Activated CD8-positive, alpha-beta T cell treated with anti-CD3 and anti-CD28 coated beads for 36 hours (primary cell): Measurements from ENCODE around the gene CCDC142. TPM values are rescaled to one million over a fixed set of nuclear protein-coding genes. Genes with fewer than 3 reads are reported as not detected.

Experiments used
- ATAC-seq: fragments of 200-7000 bp; cut with Tn5 transposase; one replicate; pipeline ENCODE4 v1.10.0; 2021; ENCODE audit warnings: mild to moderate bottlenecking, moderate library complexity
- CTCF ChIA-PET: fragments of 350-600 bp; sonication (Branson Sonifier 250); formaldehyde crosslinking; loops from one replicate; lab custom pipeline; 2021; ENCODE audit warnings: antibody characterized with exemption; lab: Charles Lee
- POLR2A ChIA-PET: fragments of 350-600 bp; sonication (Branson Sonifier 250); formaldehyde crosslinking; loops from one replicate; lab custom pipeline; 2021; ENCODE audit warnings: antibody characterized with exemption; lab: Charles Lee
- DNase-seq: peaks from one replicate; pipeline ENCODE4 v3.0.0-alpha.2; 2020
- H3K27ac Mint-ChIP-seq: one replicate; pipeline ENCODE4 v1.8.0; 2021; ENCODE audit warnings: mild to moderate bottlenecking, mixed read lengths
- H3K27me3 Mint-ChIP-seq: one replicate; pipeline ENCODE4 v1.8.0; 2021; ENCODE audit warnings: mixed read lengths
- H3K36me3 Mint-ChIP-seq: one replicate; pipeline ENCODE4 v1.8.0; 2021; ENCODE audit warnings: low read depth, mixed read lengths
- H3K4me1 Mint-ChIP-seq: one replicate; pipeline ENCODE4 v1.8.0; 2021; ENCODE audit warnings: low read depth, mixed read lengths
- H3K4me3 Mint-ChIP-seq: one replicate; pipeline ENCODE4 v1.8.0; 2021; ENCODE audit warnings: mild to moderate bottlenecking, moderate library complexity, mixed read lengths
- H3K9me3 Mint-ChIP-seq: one replicate; pipeline ENCODE4 v1.8.0; 2021; ENCODE audit warnings: mixed read lengths
- intact Hi-C: fragments of 100-400 bp; cut with micrococcal nuclease; formaldehyde crosslinking; loops from one replicate; pipeline ENCODE4 v1.10.0; 2022
- total RNA-seq, 2 experiments: library from RNA; stranded (reverse); gene quantifications; one replicate each; pipeline ENCODE4 v1.2.3, GENCODE V29; 2021
- TF ChIP-seq, protein P1 (sequence below): fragments of 200-600 bp; IDR thresholded peaks from one replicate; pipeline ENCODE4 v1.8.0; 2022; ENCODE audit warnings: antibody characterized with exemption, mild to moderate bottlenecking

The CCDC142 gene
- total RNA-seq, 2 experiments from 2014 or later, result 7.2 to 10.3 TPM

GRCh38 chr2:74428675-74429074 is 54.1 kb downstream of the CCDC142 start:
- Mint-ChIP-seq H3K27me3 (no peaks in the 10 kb centered on the region), H3K27ac (no peak overlapping the region), H3K9me3 (no peaks in the 10 kb centered on the region), H3K36me3 (peaks cover 7% of the 10 kb centered on the region), H3K4me3 (no peak overlapping the region), H3K4me1 (no peaks in the 10 kb centered on the region)
- DNase-seq (no peak), ATAC-seq (no peak)
- ChIA-PET CTCF (interaction anchor here (1.2 kb wide), 1 partner anchor 14 kb away, joined by 3 read pairs; no protein-coding TSS in a partner anchor), POLR2A (no interaction called here)
- intact Hi-C loops, result no loop called here
- TF ChIP-seq, protein P1, sequence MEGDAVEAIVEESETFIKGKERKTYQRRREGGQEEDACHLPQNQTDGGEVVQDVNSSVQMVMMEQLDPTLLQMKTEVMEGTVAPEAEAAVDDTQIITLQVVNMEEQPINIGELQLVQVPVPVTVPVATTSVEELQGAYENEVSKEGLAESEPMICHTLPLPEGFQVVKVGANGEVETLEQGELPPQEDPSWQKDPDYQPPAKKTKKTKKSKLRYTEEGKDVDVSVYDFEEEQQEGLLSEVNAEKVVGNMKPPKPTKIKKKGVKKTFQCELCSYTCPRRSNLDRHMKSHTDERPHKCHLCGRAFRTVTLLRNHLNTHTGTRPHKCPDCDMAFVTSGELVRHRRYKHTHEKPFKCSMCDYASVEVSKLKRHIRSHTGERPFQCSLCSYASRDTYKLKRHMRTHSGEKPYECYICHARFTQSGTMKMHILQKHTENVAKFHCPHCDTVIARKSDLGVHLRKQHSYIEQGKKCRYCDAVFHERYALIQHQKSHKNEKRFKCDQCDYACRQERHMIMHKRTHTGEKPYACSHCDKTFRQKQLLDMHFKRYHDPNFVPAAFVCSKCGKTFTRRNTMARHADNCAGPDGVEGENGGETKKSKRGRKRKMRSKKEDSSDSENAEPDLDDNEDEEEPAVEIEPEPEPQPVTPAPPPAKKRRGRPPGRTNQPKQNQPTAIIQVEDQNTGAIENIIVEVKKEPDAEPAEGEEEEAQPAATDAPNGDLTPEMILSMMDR, result no peak

DNA sequence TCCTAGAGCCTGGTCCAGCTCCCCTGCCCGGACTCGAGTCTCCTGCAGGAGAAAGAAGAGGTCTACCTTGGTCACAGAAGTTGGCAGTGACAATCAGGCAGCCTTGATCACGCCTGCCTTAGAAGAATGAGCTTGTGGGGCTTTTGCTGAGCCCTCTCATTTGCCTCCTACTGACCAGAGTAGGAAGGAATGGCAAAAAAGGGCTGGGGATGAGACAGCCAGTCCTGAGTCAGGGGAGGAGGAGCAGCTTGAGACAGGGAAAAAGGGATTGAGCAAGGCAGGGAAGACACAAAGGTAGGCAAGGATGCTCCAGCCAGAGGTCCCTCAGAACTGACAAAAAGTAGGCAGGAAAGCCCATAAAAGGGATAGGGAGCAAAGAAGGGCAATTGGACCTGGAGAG is 55.2 kb downstream of the CCDC142 start:
- Mint-ChIP-seq H3K27me3 (no peaks in the 10 kb centered on the region), H3K4me3 (no peak overlapping the region), H3K9me3 (no peaks in the 10 kb centered on the region), H3K27ac (no peak overlapping the region), H3K4me1 (peaks cover 8% of the 10 kb centered on the region), H3K36me3 (peaks cover 16% of the 10 kb centered on the region)
- CTCF ChIA-PET, result interaction anchor here (1.0 kb wide), 1 partner anchor 92 kb away, joined by 3 read pairs; no protein-coding TSS in a partner anchor
- intact Hi-C loops, result no loop called here
- POLR2A ChIA-PET, result interaction anchor here (1.1 kb wide), 1 partner anchor 13 kb away, joined by 3 read pairs; no protein-coding TSS in a partner anchor
- DNase-seq (no peak), ATAC-seq (no peak)
- TF ChIP-seq, protein P1, result no peak

GRCh38 chr2:74426181-74426758 is 56.5 kb downstream of the CCDC142 start:
- TF ChIP-seq, protein P1, result no peak
- Mint-ChIP-seq H3K27me3 (no peaks in the 10 kb centered on the region), H3K27ac (no peak overlapping the region), H3K4me1 (peaks cover 8% of the 10 kb centered on the region), H3K9me3 (no peaks in the 10 kb centered on the region), H3K4me3 (no peak overlapping the region), H3K36me3 (peaks cover 20% of the 10 kb centered on the region)
- intact Hi-C loops, result no loop called here
- POLR2A ChIA-PET, result interaction anchor here (1.1 kb wide), 1 partner anchor 14 kb away, joined by 3 read pairs; no protein-coding TSS in a partner anchor
- ATAC-seq (no peak), DNase-seq (no peak)
- CTCF ChIA-PET, result no interaction called here

GRCh38 chr2:74425523-74425922 is 57.3 kb downstream of the CCDC142 start:
- H3K27me3 Mint-ChIP-seq, result no peaks in the 10 kb centered on the region
- DNase-seq (no peak), ATAC-seq (no peak)
- no peaks in the 10 kb centered on the region for H3K9me3 Mint-ChIP-seq
- CTCF ChIA-PET, result no interaction called here
- peaks cover 20% of the 10 kb centered on the region for H3K36me3 Mint-ChIP-seq
- no peak overlapping the region for H3K27ac Mint-ChIP-seq
- TF ChIP-seq, protein P1, result no peak
- H3K4me3 Mint-ChIP-seq, result no peak overlapping the region
- H3K4me1 Mint-ChIP-seq, result peaks cover 11% of the 10 kb centered on the region
- intact Hi-C loops, result no loop called here
- POLR2A ChIA-PET, result no interaction called here

GRCh38 chr2:74424995-74425406 is 57.8 kb downstream of the CCDC142 start:
- ATAC-seq (no peak), DNase-seq (no peak)
- no peaks in the 10 kb centered on the region for H3K9me3 Mint-ChIP-seq
- peaks cover 15% of the 10 kb centered on the region for H3K4me1 Mint-ChIP-seq
- TF ChIP-seq, protein P1, result no peak
- CTCF ChIA-PET, result interaction anchor here (0.6 kb wide), 1 partner anchor 58 kb away, joined by 3 read pairs; the partner anchor contains the start of genes CCDC142 and TTC31
- peaks cover 20% of the 10 kb centered on the region for H3K36me3 Mint-ChIP-seq
- H3K27me3 Mint-ChIP-seq, result no peaks in the 10 kb centered on the region
- POLR2A ChIA-PET, result no interaction called here
- H3K27ac Mint-ChIP-seq, result no peak overlapping the region
- no peak overlapping the region for H3K4me3 Mint-ChIP-seq
- intact Hi-C loops, result no loop called here
